Stimulated activated CD4-positive, alpha-beta T cell treated with anti-CD3 and anti-CD28 coated beads, Interleukin-2, amount 100 ng/mL, for 4 hours (primary cell): ENCODE results near the gene AAR2.

ENCODE experiments used
- DNase-seq: peaks from one replicate; pipeline ENCODE4 v3.0.0-alpha.2; 2020; ENCODE audit warnings: low read depth

Gene AAR2

DNA sequence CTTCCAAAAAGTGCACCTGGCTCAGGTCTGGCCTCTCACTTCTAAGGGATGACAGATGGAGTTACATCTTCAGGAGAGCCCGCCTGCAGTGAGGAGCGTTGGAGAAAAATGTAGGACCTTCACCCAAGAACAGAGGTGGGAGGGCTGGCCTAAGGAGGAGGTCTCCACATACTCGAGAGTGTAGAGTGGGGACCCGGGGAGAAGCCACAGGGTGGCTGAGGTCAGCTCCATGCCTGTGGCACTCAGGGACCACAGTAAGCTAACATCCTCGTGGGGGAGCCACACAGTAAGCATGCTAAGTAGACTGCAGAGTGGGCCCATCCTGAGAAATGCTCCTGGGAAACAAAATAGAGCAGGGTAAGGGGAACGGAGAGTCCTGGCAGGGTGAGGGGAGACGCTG, 24.0 kb downstream of the AAR2 start:
- DNase-seq = no peak

DNA sequence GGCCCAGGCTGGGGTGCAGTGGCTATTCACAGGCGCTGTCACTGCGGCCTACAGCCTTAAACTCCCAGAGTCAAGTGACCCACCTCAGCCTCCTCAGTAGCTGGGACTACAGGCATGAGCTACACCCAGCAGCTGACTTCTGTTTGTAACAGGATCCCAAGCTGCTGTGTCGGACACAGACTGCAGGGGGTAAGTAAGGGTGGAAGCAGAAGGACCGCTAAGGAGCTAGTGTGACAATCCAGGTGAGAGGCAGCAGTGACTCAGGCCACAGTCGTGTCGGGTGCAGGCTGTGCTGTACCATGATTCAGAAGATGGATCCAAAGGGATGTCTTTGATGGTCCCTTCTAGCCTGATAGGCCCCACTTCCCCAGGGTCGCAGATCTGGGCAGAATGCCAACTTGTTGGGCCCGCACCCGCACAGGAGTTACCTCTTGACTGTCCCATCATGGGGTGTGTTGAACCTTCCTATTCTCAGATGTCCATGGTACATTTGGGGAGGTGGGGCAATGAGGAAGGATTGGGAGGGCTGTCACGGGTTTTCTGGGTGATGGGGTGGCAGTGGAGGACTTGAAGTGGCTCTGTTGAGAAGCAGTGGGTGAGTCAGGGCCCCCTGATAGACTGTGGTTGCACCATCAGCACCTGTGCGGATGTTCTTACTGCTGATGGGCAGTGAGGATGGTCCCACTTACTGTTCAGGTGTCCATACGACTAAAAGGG, 25.3 kb downstream of the AAR2 start:
- no peak for DNase-seq

DNA sequence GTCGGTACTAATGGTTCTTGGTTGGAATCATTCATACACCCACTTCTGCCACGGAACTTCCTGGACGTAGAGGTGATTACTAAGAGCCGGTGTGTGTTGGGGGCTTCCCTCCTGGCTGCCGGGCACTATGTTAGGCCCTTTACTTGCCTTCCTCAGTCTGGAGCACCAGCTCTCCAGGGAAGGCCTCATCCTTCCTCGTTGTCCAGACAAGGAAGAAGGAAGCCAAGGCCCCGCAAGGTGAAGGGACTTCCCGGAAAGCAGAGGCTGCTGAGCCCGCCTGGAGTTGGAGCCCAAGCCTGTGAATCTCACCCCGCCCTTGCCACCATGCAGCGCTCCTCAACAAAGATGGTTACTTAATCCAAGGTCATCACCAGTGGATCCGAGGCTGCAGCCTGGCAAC, 26.2 kb downstream of the AAR2 start:
- DNase-seq = no peak

DNA sequence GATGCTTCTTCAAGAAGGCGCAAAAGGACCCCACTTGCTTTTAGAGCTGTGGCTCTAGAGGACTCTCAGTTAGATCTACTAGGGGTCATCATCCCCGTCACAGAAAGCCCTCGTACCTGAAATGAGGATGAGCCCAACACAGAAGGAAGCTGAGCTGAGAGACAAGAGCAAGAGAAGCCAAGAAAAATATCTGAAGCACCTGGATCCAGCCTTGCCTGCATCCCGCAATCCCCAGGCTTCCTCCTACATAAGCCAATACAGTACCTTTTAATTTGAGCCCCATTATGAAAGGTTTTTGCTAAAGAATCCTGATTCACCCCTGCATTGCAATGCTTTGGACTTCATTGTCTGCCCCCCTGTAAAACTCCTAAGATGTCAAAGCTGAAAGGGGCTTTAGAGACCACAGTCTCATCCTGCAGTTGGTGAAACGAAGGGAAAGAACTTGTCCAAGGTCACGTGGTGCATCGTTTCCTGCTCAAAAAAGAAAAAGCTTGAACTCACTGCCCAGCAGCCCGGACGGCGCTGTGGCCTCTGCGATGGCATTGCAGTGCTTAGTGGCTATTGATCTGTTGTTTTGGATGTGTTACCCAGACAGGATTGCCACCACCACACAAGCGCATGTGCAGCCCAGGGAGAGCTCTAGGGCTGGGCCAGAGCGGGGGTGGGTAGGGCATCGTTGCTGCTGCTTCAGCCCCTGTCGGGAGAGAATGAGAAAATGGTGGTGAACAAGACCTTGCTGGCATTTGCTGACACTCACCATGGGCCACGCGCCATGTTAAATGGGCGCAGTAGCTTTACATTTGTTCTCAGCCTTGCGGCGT, 28.4 kb downstream of the AAR2 start:
- no peak for DNase-seq

DNA sequence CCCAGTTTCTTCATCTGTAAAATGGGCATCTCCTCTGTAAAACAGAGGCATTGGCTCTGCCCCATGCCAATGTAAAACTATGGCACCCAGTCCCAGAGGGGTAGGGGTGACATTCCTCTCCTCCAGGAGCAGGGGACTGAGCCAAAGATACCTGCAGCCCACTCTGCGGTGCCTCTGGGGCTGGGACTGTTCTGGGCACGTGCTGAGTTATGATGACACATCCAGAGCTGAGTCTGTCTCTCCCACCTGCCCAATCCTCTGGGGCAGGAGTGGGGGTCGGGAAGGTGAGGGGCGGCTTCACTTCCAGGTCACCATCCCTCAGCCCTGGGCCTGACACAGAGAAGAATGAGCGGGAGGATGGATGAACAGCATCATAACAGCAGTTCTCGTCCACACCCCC, 29.9 kb downstream of the AAR2 start:
- DNase-seq = no peak

DNA sequence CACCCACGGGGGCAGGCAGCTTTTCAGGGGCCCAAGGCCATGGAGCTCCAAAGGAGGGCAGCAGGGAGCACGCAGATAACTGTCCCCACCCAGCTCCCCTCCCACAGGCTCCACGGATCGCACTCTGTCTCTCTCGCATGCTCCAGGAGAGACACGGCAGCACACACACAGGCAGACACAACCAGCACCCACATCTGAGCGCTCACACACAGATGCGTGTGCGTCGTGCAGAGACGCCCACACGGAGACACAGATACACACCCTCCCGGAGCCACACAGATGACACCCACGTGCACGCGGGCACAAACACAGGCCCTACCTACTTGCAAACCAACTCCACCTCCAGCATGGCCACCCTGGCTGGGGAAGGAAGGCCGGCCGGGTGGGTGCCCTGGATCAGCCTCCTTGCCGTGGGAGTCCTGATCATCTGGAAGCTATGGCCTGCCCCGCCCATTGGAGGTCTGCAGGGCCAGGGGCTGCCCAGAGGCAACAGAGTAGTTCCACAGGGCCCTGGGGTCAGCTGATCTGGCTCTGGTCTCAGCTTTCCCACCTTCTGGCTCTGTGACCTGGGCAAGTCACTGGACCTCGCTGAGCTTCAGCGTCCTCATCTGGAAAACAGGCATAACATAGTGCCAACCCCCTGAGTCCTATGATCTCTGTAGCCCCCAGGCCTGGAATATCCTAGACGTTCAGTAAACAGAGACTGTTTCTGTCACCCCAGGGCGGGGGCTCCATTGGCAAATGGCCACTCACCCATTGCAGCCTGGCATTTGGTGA, 31.5 kb downstream of the AAR2 start:
- no peak for DNase-seq

DNA sequence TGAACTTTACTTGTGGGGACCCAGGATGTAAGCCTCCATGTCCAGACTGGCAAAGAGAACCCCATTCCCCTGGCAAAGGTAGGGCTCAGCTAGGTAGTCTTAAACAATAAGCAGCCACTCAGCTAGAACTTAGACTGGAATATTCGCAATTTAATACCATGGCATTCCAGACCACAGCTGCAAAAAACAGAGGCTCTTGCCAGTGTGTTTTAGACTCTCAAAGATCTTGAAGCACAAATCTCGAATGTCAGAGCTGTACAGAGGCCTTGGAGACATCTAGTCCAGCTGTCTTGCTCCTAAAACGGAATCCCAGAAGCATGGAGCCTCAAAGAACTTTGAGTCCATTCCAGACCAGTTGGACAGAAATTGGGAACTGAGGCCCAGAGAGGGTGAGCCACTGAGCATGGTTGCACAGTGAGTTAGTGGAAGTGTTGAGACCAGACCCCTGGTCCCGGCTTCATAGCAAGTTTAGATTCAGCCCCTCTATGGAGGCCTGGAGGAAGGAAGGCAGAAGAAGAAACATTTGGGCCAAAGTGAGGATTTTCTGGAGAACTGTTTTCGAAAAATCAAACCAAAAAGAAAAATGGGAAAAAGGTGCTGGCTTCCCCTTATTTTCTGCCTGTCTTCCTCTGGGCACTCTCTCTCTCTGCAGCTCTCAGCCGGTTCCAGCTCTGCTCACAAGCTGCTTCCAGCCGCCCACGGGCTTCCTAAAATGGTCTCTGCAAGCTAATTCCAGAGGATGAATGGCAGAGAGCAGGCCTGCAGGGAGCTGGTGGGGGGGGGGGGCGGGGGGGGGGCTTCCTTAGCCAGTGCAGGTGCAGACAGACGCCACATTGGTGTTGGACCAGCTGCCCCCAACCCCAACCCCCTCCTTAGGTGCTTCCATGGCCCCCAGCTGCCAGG, 32.4 kb downstream of the AAR2 start:
- no peak for DNase-seq

DNA sequence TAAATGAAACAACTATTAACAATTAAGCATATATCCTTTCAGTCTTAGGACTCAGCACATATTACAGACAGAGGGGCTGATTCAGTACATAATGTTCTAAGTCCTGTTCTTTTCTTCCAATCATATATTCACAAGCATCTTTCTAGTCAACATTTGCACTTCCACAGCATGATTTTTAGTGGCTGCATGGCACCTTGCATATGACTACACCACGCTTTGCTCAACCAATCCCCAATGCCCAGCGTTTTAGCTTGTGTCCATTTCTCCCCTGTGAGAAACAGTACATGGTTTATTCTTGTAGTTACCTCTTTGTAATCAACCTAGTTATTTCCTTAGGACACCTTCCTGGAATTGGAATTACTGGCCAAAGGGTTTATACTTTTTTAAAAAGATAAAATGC, 33.2 kb downstream of the AAR2 start:
- DNase-seq = no peak

DNA sequence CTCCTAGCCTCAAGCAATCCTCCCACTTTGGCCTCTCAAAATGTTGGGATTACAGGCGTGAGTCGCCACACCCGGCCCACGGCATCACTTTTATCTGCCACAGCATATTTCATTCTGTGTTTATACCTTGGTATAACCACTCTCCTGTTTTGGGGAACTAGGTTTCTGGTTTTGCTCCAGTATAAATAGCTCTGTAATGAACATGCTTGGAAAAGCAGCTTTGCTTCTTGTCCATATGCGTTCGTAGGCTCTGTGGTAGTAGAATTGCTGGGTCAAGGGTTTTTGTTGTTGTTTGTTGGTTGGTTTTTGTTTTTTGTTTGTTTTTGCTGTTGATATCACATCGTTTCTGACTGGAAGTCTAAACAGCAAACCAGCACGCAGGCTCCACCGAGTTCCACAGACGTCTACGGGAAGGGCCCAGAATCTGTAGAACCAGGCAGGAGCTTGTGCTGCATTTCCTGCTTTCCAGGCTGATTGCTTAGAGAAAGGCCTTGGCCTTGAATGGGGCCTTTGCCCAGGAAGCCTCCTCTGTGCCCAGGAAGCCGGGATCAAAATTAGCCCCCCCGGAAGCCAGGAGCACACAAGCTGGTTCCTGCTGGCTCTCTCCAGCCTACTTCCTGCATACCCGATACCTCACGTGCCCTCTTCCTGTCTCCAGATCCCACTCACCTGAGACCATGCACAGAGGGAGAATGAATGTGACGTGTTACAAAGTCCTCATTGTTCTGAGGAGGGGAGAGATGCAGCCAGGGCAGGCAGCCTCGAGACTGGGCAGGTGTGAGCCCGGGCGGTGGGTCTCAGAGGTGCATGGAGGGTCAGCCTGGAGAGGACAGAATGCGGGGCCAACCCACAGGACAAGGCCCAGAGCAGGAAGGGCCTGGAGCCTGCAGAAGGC, 34.7 kb downstream of the AAR2 start:
- DNase-seq = no peak

DNA sequence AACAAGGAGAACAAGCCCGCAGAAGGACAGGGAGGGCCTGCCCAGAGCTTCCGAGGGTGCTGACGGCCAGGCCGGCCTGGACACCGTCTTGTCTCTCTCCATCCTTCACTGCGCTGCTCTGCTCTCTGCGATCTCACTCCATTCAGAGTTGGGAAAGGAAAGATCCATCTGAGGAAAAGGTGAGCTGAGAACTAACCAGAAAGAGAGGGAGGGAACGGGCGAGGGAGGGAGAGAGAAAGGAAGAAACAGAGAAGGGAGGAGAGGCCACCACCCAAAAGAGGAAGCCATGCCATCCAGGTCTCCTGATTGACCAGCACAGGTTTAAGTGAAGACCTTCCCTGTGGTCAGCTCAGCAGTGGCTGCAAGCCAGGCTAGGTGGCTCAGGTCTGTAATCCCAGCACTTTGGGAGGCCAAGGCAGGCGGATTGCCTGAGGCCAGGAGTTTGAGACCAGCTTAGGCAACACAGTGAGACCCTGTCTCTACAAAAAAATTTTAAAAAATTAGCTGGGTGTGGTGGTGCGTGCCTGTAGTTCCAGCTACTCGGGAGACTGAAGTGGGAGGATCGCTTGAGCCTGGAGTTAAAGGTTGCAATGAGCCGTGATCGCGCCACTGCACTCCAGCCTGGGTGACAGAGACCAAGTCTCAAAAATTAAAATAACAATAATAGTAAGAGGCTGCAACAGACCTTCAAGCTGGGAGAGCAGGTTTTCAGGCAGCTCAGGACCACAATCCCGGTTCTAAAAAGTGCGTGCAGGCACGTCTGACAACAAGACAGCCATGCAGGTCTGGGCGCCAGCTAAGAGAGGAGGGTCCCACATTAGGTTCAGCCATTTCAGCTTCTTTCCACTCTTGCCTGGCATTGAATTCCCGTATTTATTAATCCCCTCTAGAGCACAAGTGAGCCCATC, 35.6 kb downstream of the AAR2 start:
- DNase-seq = no peak

DNA sequence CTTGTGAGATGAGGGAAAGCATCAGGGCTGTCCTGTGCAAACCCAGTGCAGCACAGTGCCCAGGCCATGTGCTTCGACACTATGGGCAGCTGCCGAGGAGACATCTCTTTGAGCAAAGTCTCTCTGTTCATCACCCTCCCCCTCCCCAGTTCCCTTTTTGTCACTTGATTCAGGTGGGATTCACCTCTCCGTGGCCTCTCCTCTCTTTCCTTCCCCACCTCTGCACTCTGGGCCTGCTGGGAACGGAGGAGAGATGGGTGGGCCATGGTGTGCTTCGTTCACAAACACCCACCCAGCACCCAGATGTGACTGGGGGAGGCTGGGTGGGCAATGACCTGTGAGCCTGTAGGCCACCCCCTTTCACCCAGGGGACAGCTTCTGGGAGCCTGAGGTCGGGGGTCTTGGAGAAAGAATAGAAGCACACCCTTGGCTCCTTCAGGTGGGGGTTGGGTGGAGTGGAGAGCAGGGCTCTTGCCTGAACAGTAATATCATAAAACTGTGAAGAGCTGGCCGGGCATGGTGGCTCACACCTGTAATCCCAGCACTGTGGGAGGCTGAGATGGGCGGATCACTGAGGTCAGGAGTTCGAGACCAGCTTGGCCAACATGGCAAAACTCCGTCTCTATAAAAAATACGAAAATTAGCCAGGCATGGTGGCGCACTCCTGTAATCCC, 36.4 kb downstream of the AAR2 start:
- no peak for DNase-seq

DNA sequence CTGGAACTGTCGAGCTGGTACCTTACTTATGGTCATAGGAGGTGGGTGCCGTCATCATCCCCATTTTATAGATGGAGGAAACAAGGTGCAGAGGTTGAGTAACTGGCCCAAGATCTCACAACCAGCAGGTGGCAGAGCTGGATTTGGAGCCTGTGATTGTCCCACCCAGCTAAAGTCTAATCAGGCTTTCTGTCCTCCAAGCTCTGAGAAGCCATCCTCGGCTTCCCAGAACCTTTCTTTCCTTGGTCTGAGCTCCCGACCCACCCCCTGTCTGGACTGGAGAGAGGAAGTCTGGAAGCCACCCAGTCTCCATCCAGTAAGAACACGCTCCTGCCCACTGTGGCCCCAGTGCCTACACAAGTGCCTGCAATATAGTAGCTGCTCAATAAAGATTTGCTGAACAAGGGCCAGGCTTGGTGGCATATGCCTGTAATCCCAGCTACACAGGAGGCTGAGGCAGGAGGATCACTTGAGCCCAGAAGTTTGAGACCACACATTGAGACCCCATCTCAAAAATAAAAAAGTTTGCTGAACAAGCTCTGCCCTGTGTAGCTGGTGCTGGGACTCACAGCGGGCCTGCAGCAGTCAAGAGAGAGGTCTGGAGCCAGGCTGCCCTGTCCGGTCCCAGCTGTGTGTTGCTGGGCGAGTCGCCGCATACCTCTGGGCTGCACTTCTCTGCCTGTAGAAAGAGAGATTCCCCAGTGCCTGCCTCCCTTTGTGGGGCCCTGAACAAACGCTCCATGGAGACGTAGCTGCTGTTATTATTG, 37.3 kb downstream of the AAR2 start:
- no peak for DNase-seq

DNA sequence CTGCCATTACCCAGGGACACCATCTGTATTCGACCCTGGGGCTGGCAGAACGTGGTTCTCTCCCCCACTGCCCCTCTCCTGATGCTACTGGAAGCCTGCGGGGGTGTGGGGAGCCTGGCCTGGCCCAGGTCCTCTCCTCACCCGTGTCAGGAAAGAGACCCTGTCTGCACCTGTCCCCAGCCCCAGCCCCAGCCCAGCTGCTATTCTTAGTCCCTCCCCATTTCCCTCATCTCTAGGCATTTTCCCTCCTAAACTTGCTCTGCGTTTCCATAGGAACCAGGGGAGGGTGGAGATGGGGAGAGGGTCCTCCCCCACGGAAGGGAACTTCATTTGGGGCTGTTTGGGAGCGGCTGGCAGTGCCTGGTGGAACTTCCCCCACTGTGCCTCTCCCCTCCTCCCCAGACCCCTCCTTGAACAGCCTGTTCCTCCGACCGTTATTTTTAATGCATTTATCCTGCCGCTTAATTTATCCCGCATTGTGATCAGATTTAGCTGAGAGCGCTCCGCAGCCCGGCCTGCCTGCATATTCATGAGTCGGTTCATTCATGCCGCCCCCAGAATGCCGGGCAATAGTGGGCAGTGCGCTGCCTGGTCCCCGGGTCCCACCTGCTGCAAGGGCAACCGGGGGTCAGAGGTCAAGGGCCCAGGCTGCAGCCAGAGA, 38.0 kb downstream of the AAR2 start:
- no peak for DNase-seq

DNA sequence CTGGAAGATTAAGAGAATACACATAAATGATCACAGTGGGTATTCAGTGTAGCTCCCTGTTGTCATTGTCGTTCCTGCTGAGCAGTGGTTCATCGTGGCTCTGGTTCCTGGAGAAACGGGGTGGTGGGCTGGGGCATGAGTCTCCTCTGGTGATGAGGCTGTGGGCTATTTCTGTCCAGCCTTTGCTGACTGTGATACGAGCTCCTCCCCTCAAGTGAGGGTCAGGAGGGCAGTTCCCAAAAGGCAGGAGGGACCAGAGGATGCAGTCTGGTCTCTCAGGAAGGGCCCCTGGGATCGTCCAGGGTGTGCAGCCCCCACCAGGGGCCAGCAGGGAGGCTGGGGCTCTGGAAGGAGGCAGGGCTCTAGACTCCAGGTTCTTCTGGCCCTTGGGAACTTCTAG, 38.7 kb downstream of the AAR2 start:
- DNase-seq = no peak

DNA sequence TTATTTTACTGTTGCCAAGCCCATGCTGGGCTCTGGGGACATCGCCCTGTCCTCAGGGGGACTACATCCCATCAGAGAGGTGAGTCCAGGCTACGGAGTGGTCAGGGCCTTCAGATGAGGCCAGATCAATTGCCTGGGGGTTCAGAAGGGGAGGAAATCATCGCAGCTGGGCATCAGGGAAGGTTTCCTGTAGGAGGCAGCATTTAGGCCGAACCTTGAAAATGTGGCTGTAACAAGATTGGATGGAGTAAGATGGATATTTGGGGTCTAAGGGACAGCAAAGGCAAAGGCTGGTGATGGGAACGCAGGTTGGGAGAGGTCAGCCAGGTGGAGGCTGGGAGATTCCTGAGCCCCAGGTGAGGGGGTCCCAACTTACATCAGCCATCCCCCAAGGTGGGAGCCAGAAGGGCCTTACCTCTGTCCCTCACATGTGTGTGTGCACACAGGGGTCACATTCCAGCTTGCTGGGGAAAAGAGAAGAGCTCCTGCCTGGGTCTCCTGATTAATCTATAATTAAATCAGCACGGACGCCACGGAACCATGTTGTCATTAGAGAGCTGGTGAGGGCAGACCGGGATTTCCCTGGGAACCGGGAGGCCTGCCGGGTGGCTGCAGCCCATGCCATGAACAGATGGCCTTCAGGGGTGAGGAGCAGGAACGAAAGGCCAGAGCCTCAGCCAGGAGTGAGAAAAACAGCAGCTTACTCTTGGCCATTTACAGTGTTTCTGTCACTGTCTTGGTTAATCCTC, 39.3 kb downstream of the AAR2 start:
- no peak for DNase-seq

DNA sequence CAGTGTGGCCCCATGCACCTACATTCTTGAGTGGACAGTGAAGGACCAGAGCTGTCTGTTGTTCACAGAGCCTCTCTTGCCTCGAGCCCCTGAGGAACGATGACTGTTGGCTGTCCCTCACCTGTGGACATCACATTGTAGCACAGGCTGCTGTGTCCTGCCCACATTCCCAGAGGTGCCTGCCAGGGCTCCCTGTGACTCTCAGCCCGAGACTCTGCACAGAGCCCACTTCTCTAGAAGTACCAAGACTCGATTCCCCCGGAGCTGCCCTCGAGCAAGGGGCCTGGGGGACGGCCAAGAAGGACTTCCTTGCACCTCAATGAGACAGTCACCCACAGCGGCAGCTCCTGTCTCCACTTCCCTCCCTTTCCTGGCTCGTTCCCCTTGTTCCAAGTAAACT, 41.3 kb downstream of the AAR2 start:
- DNase-seq = no peak

DNA sequence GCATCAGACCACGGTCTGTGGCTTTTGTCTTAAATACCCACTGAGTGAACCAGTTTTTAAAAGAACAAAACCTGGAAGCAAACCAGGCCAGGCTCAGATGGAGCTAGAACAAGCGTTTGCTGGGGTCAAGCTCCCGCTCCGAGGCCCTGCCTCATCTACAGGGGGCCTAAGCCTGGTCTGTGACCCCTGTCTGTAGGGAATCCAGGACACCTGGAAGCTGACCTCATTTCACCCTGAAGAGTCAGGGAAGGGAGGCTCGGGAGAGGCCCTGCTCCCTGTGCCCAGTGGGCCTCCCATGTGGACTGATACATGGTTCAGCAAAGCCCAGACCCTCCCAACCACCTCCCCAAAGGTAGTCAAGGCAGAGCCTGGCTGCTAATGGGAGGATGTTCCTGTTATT, 43.1 kb downstream of the AAR2 start:
- no peak for DNase-seq
